ENCODE measurements around the gene MUC12.
"Not testable (repeated sequence)": the region's sequence is repeated elsewhere in the genome, so short reads cannot be mapped to it uniquely, and the experiment has no call there.

Gene MUC12

DNA sequence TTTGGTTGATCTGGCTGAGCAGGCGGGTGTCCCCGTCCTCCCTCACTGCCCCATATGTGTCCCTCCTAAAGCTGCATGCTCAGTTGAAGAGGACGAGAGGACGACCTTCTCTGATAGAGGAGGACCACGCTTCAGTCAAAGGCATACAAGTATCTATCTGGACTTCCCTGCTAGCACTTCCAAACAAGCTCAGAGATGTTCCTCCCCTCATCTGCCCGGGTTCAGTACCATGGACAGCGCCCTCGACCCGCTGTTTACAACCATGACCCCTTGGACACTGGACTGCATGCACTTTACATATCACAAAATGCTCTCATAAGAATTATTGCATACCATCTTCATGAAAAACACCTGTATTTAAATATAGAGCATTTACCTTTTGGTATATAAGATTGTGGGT is 89.0 kb downstream of the MUC12 start:
- Histone ChIP-seq H3K9me3 (ENCODE audit: control insufficient read depth, low read length) (no peaks in the 10 kb centered on the region), H3K4me1 (ENCODE audit: control insufficient read depth, insufficient read depth, low read length) (no peaks in the 10 kb centered on the region), H3K9ac (ENCODE audit: low read length) (no peak overlapping the region), H3K4me3 (ENCODE audit: low read length) (no peak overlapping the region), H3K27me3 (ENCODE audit: control insufficient read depth, insufficient read depth, low read length) (peaks cover 11% of the 10 kb centered on the region), H3K36me3 (ENCODE audit: control insufficient read depth, insufficient read depth, low read length) (no peaks in the 10 kb centered on the region)

DNA sequence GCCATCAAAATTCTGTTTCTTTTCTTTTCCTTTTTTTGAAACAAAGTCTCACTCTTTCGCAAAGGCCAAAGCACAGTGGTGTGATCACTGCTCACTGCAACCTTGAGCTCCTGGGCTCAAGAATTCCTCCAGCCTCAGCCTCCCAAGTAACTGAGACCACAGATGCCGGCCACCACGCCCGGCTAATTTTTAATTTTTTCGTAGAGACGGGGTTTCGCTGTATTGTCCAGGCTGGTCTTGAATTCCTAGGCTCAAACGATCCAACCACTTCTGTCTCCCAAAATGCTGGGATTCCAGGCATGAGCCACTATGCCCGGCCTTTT is 90.2 kb downstream of the MUC12 start:
- no peaks in the 10 kb centered on the region for H3K9me3 ChIP-seq (ENCODE audit: control insufficient read depth, low read length)
- H3K27me3 ChIP-seq (ENCODE audit: control insufficient read depth, insufficient read depth, low read length), result peaks cover 11% of the 10 kb centered on the region
- no peak overlapping the region for H3K9ac ChIP-seq (ENCODE audit: low read length)
- H3K4me3 ChIP-seq (ENCODE audit: low read length), result no peak overlapping the region
- H3K4me1 ChIP-seq (ENCODE audit: control insufficient read depth, insufficient read depth, low read length), result no peaks in the 10 kb centered on the region
- no peaks in the 10 kb centered on the region for H3K36me3 ChIP-seq (ENCODE audit: control insufficient read depth, insufficient read depth, low read length)

DNA sequence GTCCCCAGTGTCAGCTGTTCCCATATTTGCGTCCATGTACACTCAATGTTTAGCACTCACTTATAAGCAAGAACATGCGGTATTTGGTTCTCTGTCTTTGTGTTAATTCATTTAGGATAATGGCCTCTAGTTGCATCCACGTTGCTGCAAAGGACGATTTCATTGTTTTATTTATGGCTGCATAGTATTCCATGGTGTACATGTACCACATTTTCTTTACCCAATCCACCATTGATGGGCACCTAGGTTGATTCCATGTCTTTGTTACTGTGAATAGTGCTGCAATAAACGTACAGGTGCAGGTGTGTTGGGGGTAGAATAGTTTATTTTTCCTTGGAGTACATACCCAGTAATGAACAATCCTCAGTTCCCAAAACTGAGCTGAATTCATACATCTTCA is 91.6 kb downstream of the MUC12 start:
- no peaks in the 10 kb centered on the region for H3K9me3 ChIP-seq (ENCODE audit: control insufficient read depth, low read length)
- H3K27me3 ChIP-seq (ENCODE audit: control insufficient read depth, insufficient read depth, low read length), result peaks cover 11% of the 10 kb centered on the region
- no peak overlapping the region for H3K4me3 ChIP-seq (ENCODE audit: low read length)
- H3K9ac ChIP-seq (ENCODE audit: low read length), result no peak overlapping the region
- no peaks in the 10 kb centered on the region for H3K36me3 ChIP-seq (ENCODE audit: control insufficient read depth, insufficient read depth, low read length)
- no peaks in the 10 kb centered on the region for H3K4me1 ChIP-seq (ENCODE audit: control insufficient read depth, insufficient read depth, low read length)

DNA sequence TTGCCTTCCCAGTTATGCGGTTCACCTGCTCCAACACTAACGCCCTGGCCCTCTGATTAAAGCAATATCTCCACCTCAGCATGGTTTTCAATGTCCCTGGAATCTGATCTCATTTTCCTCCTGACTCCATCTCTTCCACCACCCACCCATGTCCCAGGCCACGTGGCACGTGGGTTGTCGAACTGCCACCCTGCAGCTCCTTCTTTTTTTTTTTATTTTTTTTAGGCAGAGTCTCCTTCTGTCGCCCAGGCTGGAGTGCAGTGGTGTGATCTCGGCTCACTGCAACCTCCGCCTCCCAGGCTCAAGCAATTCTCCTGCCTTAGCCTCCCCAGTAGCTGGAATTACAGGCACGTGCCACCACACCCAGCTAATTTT is 94.8 kb downstream of the MUC12 start:
- not testable (repeated sequence) for H3K36me3 ChIP-seq (ENCODE audit: control insufficient read depth, insufficient read depth, low read length); H3K27me3 ChIP-seq (ENCODE audit: control insufficient read depth, insufficient read depth, low read length); H3K4me1 ChIP-seq (ENCODE audit: control insufficient read depth, insufficient read depth, low read length); H3K9me3 ChIP-seq (ENCODE audit: control insufficient read depth, low read length); H3K9ac ChIP-seq (ENCODE audit: low read length); H3K4me3 ChIP-seq (ENCODE audit: low read length)

DNA sequence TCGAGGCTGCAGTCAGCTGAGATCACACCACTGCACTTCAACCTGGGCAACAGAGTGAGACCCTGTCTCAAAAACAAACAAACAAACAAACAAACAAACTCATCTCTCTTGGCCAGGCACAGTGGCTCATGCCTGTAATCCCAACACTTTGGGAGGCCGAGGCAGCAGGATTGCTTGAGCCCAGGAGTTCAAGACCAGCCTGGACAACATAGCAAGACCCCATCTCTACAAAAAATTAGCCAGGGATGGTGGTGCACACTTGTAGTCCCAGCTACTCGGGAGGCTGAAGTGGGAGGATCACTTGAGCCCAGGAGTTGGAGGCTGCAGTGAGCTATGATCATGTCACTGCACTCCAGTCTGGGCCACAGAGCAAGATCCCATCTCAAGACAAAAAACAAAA is 95.8 kb downstream of the MUC12 start:
- H3K9me3 ChIP-seq (ENCODE audit: control insufficient read depth, low read length); H3K36me3 ChIP-seq (ENCODE audit: control insufficient read depth, insufficient read depth, low read length); H3K9ac ChIP-seq (ENCODE audit: low read length); H3K27me3 ChIP-seq (ENCODE audit: control insufficient read depth, insufficient read depth, low read length); H3K4me1 ChIP-seq (ENCODE audit: control insufficient read depth, insufficient read depth, low read length); H3K4me3 ChIP-seq (ENCODE audit: low read length): not testable (repeated sequence)

DNA sequence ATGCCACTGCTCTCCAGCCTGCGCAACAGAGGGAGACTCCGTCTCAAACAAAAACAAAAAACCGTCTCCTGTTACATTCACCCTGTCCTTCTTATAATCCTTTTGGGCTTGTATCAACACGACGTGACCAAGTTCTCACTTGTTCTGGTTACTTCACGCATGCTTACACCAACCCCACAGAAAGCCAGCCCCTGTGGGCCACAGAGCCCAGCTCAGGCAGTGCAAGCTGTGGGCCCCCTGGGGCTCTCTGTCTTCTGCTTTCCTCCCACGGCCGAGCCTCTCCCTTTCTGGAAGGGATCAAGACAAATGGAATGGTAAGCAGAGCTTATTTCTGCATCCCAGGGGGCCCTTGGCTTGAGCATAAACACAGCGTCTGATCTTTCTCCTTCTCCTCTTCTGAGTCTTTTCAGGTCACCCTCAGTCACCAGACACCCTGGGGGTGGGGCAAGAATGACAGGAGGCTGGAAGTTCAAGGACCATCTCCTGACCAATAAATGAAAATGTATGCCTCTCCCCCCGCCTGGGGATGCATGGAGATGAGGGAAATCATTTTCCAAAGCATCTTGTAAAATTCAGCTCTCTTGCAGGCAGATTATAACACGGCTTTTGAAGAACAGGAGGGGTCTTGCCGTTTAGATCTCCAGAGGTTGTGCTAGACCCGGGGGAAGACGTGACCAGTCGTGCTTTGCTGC is 96.9 kb downstream of the MUC12 start:
- Histone ChIP-seq H3K4me1 (ENCODE audit: control insufficient read depth, insufficient read depth, low read length) (no peaks in the 10 kb centered on the region), H3K27me3 (ENCODE audit: control insufficient read depth, insufficient read depth, low read length) (peaks cover 6% of the 10 kb centered on the region), H3K4me3 (ENCODE audit: low read length) (no peak overlapping the region), H3K9me3 (ENCODE audit: control insufficient read depth, low read length) (no peaks in the 10 kb centered on the region), H3K36me3 (ENCODE audit: control insufficient read depth, insufficient read depth, low read length) (no peaks in the 10 kb centered on the region), H3K9ac (ENCODE audit: low read length) (no peak overlapping the region)

DNA sequence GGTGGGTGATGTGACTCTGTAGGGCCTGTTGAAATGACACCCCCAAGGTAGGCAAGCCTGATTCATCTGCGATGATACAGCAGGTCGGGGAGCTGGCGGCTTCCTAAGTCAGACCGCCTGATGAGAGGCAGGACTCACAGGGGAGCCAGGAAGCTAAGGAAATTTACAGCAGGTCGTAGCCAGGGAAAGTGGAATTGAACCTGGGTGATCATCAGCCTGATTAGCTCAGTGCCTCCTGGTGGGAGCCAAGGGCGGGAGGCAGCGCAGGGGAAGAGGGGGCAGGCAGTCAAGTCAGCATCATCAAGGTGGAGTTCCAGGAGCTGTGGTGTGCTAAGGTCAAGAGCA is 97.4 kb downstream of the MUC12 start:
- Histone ChIP-seq H3K9me3 (ENCODE audit: control insufficient read depth, low read length) (no peaks in the 10 kb centered on the region), H3K4me3 (ENCODE audit: low read length) (no peak overlapping the region), H3K4me1 (ENCODE audit: control insufficient read depth, insufficient read depth, low read length) (no peaks in the 10 kb centered on the region), H3K36me3 (ENCODE audit: control insufficient read depth, insufficient read depth, low read length) (no peaks in the 10 kb centered on the region), H3K9ac (ENCODE audit: low read length) (no peak overlapping the region), H3K27me3 (ENCODE audit: control insufficient read depth, insufficient read depth, low read length) (peaks cover 4% of the 10 kb centered on the region)

DNA sequence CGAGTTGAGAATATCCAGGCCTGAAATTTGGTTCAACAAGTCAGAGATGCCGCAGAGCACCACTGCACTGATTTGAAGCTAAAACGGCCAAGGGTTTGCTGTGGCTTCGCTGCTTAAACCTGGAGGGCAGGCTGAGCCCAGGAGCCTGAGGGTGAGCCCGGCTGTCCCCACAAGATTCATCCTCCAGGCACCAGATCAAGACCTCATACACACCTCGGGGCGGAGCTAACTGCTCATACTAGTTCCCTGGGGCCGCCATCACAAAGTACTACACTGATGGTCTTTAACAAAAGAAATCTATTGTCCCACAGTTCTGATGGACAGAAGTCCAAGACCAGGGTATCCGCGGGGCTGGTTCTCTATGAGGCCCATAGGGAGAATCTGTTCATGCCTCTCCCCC is 99.0 kb downstream of the MUC12 start:
- Histone ChIP-seq H3K9ac (ENCODE audit: low read length) (no peak overlapping the region), H3K27me3 (ENCODE audit: control insufficient read depth, insufficient read depth, low read length) (peaks cover 4% of the 10 kb centered on the region), H3K9me3 (ENCODE audit: control insufficient read depth, low read length) (no peaks in the 10 kb centered on the region), H3K4me1 (ENCODE audit: control insufficient read depth, insufficient read depth, low read length) (no peaks in the 10 kb centered on the region), H3K4me3 (ENCODE audit: low read length) (no peak overlapping the region), H3K36me3 (ENCODE audit: control insufficient read depth, insufficient read depth, low read length) (no peaks in the 10 kb centered on the region)

All from mucosa of stomach (tissue), 1 donor.